NCI-H2171 (cell line): ENCODE results near the gene VPS4A.

Experiments
- DNase-seq: peaks from one replicate; lab custom pipeline; 2025; lab: John Stamatoyannopoulos, UW

The VPS4A gene

GRCh38 chr16:69307091-69307490 lies 4.1 kb upstream of the VPS4A start:
- no peak for DNase-seq

DNA sequence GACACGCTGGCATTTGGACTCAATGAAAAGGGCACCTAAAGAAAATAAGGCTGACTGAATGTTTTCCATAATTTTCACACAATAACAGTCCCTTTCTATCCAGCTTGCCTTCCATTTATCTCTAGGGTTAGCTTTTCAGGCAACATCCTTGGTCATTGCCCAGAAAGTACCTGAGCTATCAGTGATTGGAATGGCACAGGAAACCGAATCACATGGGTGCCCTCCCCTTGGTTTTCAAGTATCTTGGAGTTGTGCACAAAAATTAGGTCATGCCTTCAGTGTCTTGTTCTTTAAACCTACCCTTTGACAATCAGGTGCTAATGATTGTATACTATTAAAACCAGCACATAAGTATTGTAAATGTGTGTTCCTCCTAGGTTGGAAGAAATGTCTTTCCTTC lies 3.3 kb upstream of the VPS4A start:
- no peak for DNase-seq

DNA sequence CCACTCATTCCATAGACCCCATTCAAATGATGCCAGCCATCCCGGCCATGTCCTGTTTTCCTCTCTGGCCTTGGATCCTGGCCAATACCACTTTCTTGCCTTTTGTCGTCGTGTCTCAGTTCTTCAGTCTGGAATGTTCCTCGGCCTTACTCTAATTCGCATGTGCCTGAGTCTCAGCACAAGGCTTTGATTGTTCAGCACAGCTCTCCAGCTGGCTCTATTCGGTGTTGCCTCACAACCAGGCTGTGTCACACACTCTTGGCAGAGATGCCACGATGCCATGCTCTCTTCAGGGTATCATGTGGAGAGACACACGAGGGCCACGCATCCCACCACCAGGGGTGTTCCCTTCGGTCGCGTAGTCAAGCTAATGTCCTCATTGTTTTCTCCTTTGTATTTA lies 1.8 kb upstream of the VPS4A start:
- no peak for DNase-seq

DNA sequence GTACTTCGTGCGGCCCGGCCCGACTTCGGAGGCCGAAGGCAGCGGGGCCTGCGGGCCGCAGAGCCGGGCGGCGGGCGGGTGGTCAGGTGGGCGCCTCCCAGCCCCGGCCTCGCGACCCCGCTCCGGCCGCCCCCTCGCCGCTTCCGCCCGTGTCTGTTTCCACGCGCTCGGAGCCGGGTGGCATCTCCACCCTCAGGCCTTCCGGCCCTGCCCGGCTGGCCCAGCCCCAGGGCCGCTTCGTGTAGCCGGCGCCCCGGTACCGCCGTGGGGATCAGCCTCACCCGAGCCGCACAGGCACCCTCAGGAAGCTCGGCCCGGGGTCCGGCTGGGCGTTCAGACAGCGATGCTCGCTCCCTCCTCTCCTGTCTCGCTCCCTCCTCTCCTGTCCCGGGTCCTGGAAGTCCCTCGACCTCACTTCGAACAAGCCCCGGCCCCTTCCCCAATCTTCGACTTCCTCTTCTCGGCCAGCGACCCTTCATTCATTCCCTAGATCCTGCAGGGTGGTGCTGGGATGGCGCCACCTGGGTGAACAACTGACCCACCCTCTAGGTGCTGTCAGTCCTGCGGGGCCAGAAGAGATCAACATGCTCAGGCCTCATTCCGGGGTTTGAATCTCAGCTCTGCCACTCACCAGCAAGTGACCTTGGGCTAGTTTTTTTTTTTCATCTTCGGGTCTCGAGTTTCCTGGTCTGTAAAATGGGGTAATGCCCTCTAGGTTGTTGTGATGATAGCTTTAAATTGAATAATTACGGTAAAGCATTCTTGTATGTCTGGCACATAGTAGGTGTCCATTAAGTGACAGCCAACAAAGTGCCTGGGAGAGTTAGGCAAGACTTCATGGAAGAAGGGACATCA lies 610 bp downstream of the VPS4A start:
- no peak for DNase-seq

- DNase-seq = no peak
Measured at GRCh38 chr16:69313469-69313868, 2.3 kb downstream of the VPS4A start.

DNA sequence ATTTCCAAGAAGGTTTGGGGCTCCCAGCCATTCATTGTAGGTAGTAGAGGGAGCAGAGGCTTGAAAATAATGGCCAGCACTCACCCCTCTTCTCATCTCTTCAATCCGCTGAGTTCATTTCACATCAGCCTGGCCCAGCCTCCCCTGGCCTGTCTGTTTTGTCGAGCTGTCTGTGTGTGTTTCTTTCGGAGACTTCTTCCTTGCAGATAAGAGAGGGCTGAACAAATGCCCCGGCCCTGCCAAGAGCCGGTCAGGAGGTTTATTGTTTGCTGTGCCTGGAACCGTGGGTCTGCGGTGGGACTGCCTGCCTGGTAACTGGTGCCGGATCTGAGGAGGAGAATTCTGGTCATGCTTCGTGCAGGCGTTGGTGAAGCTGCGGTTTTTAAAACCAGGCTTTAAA lies 3.4 kb downstream of the VPS4A start:
- no peak for DNase-seq

GRCh38 chr16:69315486-69316311 lies 4.5 kb downstream of the VPS4A start:
- DNase-seq = no peak

- DNase-seq = no peak
Measured at GRCh38 chr16:69316595-69317034, 5.5 kb downstream of the VPS4A start.

DNA sequence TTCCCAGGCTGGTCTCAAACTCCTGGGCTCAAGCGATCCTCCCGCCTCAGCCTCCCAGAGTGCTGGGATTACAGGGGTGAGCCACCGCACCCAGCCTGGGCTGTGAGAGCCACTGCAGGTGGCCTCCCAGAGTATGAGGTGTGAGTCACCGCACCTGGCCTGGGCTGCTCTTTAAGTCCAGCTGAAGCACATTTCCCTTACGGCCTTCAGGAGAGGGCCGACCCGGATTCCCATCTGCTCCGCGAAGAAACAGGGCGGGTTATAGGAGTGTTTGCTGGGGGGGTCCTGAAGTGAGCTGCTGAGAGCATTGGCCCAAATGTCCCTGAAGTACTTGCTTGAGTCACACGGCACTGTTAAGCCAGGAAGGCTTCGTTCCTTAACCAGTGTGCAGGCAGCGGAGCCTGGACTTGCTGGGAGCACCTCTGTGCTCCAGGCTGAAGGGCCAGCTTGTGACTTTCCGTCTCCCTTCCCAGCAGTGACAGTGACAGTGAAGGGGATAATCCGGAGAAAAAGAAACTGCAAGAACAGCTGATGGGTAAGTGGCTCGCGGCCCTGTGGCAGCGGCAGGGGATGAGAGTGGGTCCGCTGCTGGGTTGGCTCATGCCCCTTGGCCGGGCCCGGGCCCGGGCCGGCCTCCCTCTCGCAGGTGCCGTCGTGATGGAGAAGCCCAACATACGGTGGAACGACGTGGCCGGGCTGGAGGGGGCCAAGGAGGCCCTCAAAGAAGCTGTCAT lies 7.2 kb downstream of the VPS4A start:
- no peak for DNase-seq

DNA sequence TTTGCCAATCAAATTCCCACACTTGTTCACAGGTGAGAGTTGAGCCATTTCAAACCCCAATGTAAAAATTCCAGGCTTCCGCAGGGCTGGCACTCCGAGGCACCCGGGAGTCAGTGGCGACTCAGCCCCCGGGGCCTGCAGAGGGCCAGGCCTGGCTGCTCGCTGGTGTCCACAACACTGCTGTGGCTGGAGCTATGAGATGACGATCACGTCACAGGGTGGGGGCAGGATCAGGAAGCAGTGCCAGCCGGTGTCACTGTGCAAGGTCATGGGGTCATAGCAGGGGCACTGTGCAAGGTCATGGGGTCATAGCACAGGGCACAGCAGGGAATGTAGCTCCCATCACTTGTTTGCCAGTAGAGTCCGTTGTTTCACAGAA lies 7.8 kb downstream of the VPS4A start:
- DNase-seq = no peak

- no peak for DNase-seq
Measured at GRCh38 chr16:69319381-69319780, 8.2 kb downstream of the VPS4A start.

GRCh38 chr16:69319826-69320739 lies 8.9 kb downstream of the VPS4A start:
- DNase-seq = no peak

DNA sequence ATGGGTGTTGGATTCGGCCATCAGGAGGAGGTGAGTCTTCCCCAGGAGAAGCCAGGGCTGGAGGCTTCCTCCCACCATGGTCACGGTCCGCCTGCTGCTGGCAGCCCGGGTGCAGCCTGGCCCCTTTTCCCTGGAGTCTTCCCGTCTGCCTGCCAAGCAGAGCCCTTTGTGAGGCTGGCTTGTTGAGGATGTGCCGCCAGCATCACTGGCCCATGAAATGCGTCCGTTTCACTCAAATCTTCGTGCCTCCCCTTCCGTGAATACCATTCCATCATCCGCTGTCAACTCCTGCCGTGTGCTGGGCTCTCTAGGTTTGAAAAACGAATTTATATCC lies 9.6 kb downstream of the VPS4A start:
- DNase-seq = no peak

DNA sequence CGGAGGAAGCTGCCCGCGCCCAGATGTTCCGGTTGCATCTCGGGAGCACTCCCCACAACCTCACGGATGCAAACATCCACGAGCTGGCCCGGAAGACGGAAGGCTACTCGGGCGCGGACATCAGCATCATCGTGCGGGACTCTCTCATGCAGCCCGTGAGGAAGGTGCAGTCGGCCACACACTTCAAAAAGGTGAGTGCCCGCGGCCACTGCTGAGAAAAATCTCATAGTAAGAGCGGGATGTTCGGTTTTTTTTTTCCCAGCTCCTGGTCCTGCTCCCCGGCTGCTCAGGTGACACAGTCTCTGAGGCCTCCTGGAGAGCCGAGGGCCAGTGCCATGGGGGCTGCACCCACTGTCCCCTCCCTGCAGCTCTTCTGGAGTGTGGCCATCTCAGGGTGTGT lies 9.9 kb downstream of the VPS4A start:
- DNase-seq = no peak

DNA sequence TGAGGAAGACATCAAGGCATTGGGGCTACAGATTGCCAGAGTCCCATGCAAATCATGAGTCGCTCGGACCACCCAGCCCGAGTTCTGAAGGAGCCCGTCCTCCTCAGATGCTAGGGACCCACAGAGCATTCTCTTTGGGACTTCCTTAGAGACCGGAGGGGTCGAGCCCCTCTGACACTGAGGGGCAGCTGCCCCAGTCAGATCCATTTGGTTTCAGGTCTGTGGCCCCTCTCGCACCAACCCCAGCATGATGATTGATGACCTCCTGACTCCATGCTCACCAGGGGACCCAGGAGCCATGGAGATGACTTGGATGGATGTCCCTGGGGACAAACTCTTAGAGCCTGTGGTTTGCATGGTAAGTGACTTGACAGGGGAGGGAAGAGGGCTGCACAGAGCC lies 11.2 kb downstream of the VPS4A start:
- no peak for DNase-seq

DNA sequence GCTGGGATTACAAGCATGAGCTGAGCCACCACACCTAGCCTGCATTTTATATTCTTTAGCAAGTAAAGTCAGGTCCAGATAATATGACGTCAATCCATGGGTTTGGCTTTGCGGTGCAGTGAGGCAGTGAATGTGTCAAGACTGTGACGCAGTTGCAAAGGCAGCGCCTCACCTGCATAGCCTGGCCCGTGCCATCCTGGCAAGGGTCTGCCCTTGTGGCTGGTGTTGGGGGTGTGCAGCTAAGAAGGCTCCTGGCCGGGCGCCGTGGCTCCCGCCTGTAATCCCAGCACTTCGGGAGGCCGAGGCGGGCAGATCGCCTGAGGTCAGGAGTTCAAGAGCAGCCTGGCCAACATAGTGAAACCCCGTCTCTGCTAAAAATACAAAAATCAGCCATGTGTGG lies 12.3 kb downstream of the VPS4A start:
- no peak for DNase-seq

- DNase-seq = no peak
Measured at GRCh38 chr16:69324013-69324531, 12.9 kb downstream of the VPS4A start.

DNA sequence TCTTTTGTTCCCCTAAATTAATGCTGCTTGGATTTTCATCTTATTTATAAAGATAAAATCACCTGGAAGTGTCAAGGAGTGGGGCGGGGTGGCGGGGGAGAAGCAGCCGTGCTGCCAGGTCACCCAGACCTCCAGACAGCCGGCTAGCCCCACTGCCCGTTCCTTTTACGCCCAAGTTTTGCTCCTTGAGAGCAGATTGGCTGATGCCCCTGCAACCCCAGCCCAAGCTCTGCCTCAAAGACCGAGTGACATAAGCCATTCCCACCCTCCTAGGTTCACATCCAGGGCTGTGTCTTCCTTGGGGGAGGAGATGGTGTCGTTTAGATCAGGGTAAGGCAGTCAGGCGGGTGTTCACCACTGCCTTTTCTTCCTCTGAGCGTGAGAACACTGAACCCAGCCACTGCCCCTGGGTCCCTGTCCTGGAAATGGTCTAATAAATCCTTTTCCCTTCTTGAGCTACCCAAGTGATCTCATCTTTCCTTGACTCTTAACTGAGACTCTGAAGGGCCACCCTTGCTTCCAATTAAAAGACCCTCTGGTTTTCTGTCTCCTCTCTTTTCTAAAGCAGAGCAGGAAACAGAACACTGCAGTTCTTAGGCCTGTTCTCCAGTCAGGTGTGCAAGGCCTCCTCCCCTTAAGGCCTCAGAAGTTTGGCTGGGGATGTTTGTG lies 13.6 kb downstream of the VPS4A start:
- no peak for DNase-seq

- DNase-seq = no peak
Measured at GRCh38 chr16:69325784-69326171, 14.6 kb downstream of the VPS4A start.

DNA sequence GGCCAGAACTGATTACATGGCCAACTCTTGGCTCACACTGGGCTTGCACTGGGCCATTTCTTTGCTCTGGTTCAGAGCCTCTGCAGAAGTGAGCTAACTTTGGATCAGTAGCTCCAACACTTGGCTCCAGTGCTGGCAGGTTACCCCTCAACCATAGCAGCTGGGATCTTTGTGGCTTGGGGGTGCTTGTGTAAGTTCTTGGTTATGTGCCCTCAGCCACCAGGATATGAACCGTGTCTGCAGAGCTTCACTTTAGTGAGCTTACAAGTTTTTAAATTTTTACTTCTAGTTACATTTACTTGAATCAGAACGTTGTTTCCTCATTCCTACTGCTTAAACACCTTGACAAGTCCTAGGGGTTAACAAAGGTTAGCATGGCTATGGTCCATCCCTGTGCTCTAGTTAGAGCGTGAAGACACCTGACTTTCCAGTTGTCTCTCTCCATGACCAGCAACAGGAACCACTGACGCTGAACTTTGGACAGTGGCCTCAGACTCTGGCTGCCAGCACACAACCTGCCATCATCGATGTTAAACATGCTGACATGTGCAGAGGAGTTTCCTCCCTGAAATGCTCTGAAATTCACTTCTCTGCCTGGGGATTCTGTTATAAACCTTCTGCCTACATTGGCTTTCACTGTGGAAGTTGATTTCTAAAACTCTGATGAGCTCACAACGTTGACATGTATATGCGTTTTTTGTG lies 15.2 kb downstream of the VPS4A start:
- DNase-seq = no peak
